Stimulated activated CD8-positive, alpha-beta memory T cell treated with anti-CD3 and anti-CD28 coated beads, Interleukin-12 subunit alpha, Interleukin-12 subunit beta, amount 100 ng/mL, for 24 hours (primary cell): ENCODE results near the gene TEAD1.

ENCODE experiments used
- DNase-seq: peaks from one replicate; pipeline ENCODE4 v3.0.0-alpha.2; 2020; ENCODE audit errors: extremely low read depth

TEAD1 gene

DNA sequence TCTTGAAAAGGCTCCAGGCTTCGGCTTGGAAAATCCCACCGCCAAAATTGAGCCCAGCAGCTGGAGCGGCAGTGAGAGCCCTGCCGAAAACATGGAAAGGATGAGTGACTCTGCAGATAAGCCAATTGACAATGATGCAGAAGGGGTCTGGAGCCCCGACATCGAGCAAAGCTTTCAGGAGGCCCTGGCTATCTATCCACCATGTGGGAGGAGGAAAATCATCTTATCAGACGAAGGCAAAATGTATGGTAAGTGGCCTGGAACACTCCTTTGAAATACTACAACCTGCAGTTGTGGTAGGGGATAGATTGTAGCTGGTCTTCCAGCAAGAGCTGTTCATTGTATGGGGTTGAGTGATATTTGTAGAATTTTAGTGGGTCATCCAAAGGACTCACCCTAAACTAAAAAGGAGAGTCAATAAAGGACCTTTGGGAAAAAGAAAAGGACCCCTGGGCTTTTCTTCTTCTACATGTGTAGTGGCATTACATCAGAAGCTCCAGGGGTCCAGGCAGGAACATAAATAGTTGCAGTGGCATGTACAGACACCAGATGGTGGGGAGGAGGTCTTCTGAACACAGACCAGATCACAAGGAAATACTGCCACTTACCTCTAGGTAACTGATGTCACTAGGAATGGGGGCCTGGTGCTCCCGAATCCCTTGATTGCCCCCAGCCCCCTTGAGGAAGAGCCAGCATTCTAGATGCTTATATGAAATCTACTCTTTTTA, 90.1 kb downstream of the TEAD1 start:
- no peak for DNase-seq

- no peak for DNase-seq
Measured at GRCh38 chr11:12765428-12765827, 91.2 kb downstream of the TEAD1 start.

- no peak for DNase-seq
Measured at GRCh38 chr11:12767027-12767426, 92.8 kb downstream of the TEAD1 start.

DNA sequence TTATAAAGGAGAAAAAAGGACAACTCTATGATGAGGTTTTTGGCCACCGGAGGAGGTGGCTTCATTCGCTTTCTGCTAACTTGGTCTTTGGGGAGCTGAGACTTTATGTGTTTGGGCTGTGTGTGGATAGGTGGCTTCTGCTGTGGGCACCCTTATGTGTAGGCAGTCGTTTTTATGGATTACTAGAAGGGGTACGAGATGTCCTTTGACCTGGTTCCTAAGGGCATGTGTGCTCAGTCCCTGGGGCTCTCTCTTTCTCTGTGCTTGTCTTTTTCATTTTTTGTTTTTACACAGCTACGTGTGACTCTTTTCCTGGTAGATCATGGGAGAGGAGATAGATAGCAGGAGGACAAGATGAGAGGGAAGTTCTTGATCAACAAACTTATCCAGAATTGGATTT, 93.4 kb downstream of the TEAD1 start:
- no peak for DNase-seq

GRCh38 chr11:12768726-12769673, 94.8 kb downstream of the TEAD1 start:
- DNase-seq: no peak

GRCh38 chr11:12769834-12770345, 95.7 kb downstream of the TEAD1 start:
- DNase-seq: no peak

- DNase-seq: no peak
Measured at GRCh38 chr11:12770435-12770834, 96.2 kb downstream of the TEAD1 start.

- no peak for DNase-seq
Measured at GRCh38 chr11:12770966-12771597, 96.9 kb downstream of the TEAD1 start.

DNA sequence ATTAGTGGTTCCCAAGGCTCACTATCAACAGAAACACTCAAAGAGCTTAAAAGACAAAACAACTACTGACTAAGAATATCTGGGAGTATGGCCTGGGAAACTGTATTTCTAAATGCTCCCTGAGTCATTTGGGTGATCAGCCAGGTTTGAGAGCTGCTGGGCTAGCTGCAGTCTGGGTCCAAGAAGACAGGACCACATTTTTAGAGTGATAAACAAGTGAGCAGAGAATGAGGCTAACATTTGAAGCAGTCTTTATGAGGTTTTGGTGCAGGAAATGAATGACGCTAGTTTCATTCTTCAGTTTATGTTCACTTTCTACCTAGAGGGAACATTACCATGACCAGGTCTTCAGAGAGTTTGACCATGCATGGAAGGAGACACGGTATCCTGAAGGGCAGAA, 97.7 kb downstream of the TEAD1 start:
- no peak for DNase-seq

DNA sequence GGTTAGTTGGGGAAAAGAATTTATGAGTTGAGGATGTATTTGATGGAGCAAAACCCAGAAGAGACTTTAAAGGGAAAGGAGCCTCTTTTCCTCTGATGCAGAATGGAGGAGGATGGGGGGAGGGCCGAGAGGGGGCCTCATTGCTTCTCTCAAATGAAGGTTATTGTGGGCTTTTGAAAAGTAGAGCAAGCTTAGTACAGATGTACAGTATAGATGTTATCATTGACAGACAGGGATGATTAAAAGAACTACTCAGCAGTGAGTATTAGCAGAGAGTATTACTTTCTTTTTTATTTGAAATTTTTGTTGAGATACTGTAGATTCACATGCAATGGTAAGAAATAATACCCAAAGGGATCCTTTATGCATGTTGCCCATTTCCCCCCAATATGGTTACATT, 98.1 kb downstream of the TEAD1 start:
- DNase-seq: no peak

DNA sequence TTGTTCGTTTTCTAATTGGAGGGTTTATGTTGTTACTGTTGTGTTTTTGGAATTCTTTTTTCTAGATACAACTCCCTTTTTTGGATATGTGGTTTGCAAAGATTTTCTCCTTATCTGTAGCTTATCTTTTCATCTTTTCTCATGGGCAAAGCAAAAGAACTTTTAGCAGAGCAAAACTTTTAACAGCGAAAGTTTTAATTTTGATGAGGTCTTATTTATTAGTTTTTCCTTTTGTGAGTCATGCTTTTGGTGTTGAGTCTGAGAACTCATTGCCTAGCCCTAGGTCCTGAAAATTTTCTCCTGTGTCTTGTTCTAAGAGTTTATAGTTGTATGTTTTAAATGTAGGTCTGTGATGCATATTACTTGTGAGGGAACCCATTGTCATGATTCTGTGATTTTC, 99.4 kb downstream of the TEAD1 start:
- DNase-seq: no peak

DNA sequence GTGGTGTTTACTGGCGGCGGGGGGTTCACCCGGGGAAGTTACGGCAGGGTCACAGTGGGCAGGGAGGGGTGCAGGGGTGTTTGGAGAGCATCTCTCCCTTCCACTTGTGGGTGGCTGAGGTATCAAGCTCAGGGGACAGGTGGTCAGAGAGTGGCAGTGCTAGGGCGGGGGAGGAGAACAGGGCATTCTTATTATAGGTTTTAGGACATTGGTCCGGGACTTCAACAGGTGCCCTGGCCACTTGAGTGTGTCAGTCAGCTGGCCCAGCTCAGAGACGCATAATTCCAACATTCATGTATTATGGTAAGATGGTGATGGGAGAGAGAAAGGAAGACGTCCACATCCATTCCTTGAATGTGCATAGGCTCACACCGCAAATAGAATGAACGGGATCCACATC, 101.7 kb downstream of the TEAD1 start:
- DNase-seq: no peak

DNA sequence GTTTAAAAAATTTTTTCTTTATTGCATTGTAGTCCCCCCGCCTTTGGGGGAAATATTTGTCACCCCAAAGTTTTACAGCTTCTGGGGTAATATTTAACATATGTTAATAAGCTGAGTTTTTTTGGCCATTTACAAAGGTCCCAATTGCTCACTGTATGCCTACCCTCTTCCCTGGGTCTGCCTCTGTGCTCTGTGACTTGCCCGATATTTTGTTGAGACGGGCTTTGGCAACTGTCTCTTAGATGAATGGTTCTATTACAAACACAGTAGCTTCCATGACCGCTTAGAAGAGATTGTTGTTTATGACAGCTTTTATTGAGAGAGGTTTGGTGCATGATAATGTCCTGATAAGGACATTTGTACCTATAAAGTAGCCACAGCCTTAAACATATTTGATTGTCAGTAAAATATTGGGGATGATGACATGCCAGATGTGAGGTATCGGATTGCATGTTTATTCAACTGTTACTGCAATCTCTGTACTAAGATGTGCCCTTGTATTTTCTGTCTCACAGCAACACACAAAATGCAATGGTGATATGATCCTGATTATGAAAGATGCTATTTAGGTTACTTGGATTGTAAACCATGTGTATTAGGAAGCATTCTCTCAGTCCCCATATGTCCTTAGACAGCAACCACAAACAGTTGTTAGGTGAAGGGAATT, 103.1 kb downstream of the TEAD1 start:
- DNase-seq: no peak

- no peak for DNase-seq
Measured at GRCh38 chr11:12778240-12778905, 104.2 kb downstream of the TEAD1 start.

DNA sequence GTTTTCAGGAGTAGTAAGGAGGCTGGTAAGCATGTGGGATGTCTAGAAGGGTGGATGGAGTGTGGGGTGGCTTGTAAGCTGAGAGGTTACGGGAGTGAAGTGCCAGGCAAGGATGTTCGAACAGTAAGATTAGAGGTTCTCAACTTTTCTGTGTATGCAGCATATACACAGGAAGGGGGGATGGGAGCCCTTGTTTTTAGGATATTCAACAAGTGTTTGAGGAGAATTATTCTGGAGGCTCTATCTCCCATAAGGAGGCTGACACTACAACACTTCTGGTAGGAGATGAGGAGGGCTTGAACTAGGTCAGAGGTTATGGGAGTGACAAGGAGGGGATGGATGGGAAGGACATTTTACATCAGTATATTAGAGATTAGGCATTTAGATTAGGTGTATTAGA, 109.5 kb downstream of the TEAD1 start:
- no peak for DNase-seq

DNA sequence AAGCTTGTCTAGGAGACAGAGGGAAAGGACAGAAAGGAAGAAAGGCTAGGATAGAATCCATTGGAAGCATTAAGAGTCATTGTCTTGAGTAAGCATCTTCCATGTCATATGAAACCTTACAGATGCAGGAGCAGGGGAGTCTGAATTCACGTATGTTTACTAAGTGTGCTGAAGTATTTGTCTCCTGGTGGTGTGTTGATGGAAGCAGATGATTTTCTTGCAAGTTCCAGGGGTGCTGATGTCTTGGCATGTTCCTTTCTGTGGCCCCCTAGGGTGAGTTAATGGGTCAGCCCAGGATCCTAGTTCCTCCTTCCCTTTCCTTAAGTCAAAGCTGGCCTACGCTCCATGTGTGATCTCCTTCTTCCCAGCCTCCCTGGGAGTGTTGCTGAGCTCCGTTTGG, 110.2 kb downstream of the TEAD1 start:
- DNase-seq: no peak

GRCh38 chr11:12784987-12785386, 110.8 kb downstream of the TEAD1 start:
- DNase-seq: no peak

DNA sequence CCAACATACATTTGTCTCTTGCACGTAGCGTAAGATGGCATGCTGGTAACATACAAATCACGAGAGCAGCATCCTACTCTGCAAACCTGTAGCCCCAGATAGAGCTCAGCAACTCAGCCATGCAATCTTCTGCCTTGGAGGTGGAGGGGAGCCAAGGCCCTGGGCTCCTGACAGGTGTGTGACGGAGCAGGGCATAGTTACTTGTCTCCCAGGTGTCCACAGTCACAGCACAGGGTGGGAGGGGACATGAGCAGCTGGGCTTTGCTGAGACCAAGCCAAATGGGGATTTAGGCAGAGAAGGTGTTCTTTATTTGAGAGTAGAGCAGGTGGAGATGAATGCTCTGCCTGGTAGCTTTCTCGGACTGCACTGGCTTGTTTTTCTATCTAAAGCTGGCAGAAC, 111.7 kb downstream of the TEAD1 start:
- no peak for DNase-seq

- no peak for DNase-seq
Measured at GRCh38 chr11:12786450-12786849, 112.2 kb downstream of the TEAD1 start.

DNA sequence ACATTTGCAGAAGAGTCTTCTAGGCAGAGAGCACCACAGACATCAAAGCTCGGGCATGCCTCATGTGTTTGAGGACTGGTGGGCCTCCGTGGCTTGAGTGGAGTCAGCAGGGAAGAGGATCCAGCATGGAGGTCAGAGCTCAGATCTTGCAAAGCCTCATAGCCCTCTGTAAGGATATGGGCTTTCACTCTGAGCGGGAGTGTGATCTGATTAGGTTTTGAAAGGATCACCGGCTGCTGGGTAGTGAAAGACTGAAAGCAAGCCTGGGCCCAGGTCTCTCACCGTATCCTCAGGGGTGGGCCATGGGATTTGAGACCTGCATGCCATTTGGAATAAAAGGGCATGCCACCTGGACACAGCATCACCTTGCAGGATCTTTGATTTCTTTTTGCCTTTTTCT, 112.7 kb downstream of the TEAD1 start:
- no peak for DNase-seq

DNA sequence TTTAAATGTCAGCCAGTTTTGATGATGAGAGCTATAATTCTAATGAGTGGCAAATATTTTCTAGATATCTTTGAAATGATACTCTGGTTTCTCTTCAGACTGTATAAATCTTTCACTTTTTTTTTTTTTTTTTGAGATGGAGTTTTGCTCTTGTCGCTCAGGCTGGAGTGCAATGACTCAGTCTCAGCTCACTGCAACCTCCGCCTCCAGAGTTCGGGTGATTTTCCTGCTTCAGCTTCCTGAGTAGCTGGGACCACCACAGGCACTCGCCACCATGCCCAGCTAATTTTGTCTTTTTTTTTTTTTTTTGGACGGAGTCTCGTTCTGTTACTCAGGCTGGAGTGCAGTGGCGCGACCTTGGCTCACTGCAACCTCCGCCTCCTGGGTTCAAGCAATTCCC, 113.6 kb downstream of the TEAD1 start:
- no peak for DNase-seq
